K562 (cell line): ENCODE results near the gene FMN2. TPM values are rescaled to one million over a fixed set of nuclear protein-coding genes. Genes with fewer than 3 reads are reported as not detected.

Experiments used
- ATAC-seq: fragments of 200-7000 bp; cut with Tn5 transposase; 3 replicates; pipeline ENCODE4 v1.9.1; 2020; ENCODE audit warnings: moderate library complexity
- BruUV-seq: library from RNA; stranded (reverse); fragments of 400-500 nt; replicated peaks from 2 replicates; lab custom pipeline; 2021; lab: Mats Ljungman, UMichigan
- CTCF ChIA-PET: fragments of 300-600 bp; formaldehyde crosslinking; extraction: SDS; loops from one replicate; lab custom pipeline; 2021; ENCODE audit warnings: low intra/inter-chr PET ratio; lab: Yijun Ruan, JAX
- POLR2A ChIA-PET: fragments of 300-600, 350-650 bp; sonication (Branson Sonifier 250); formaldehyde crosslinking; extraction: SDS; loops from one replicate; lab custom pipeline; 2021; ENCODE audit warnings: antibody characterized with exemption, inconsistent platforms; lab: Yijun Ruan, JAX
- DNase-seq, 4 experiments: peaks; one replicate each; pipeline versions ENCODE4 v3.0.0 to v3.0.0-alpha.2; 2011 to 2018; ENCODE audit warnings: low spot score in 3 of 4, mixed read lengths in 3 of 4; ENCODE audit errors: extremely low read depth in 1 of 4
- FAIRE-seq: peaks from 2 replicates; lab custom pipeline; 2011; peaks lifted over from hg19 to GRCh38; lab: Jason Lieb, UNC
- H2AFZ ChIP-seq: 2 replicates; pipeline ENCODE4 v1.6.0; 2011; ENCODE audit warnings: low read depth, low read length, control low read depth, inconsistent platforms
- H3K27ac ChIP-seq: fragments of 200-600 bp; 3 replicates; pipeline ENCODE4 v1.8.0; 2011; ENCODE audit warnings: low read depth, mild to moderate bottlenecking, control low read depth, inconsistent platforms, low read length, moderate library complexity, mixed read lengths; ENCODE audit errors: extremely low read depth
- H3K27me3 ChIP-seq, 2 experiments: fragments of 300-600 bp in 1 of 2; 2 replicates in 1 of 2; 3 replicates in 1 of 2; pipeline versions ENCODE4 v1.6.0 to v1.8.0; 2011; ENCODE audit warnings: inconsistent platforms in 2 of 2, low read length in 2 of 2, mild to moderate bottlenecking in 1 of 2, mixed read lengths in 1 of 2, moderate library complexity in 1 of 2; ENCODE audit not compliant: control insufficient read depth in 2 of 2, insufficient read depth in 2 of 2
- H3K36me3 ChIP-seq: fragments of 300-600 bp; 3 replicates; pipeline ENCODE4 v1.8.0; 2011; ENCODE audit warnings: mild to moderate bottlenecking, low read length, inconsistent platforms; ENCODE audit not compliant: control insufficient read depth, insufficient read depth
- H3K4me1 ChIP-seq, 2 experiments: fragments of 200-600 bp in 1 of 2; replicated peaks in 1 of 2; 2 replicates in 1 of 2; 3 replicates in 1 of 2; pipeline versions ENCODE4 v1.5.1 to v1.8.0; 2011; ENCODE audit warnings: inconsistent platforms in 2 of 2, low read length in 2 of 2, mild to moderate bottlenecking in 1 of 2, mixed read lengths in 1 of 2, moderate library complexity in 1 of 2; ENCODE audit not compliant: control insufficient read depth in 2 of 2, insufficient read depth in 2 of 2
- H3K4me2 ChIP-seq: 2 replicates; pipeline ENCODE4 v1.6.1; 2011; ENCODE audit warnings: low read length, control low read depth, inconsistent platforms, mixed read lengths; ENCODE audit not compliant: insufficient read depth
- H3K4me3 ChIP-seq: fragments of 200-600 bp; sonication (generic), shearing (Covaris generic); 2 replicates; pipeline ENCODE4 v1.5.1; 2016; ENCODE audit warnings: control low read depth, inconsistent platforms
- H3K79me2 ChIP-seq: fragments of 200-600 bp; 3 replicates; pipeline ENCODE4 v1.8.0; 2011; ENCODE audit warnings: low read length, inconsistent platforms; ENCODE audit not compliant: control insufficient read depth, insufficient read depth
- H3K9ac ChIP-seq, 2 experiments: 2 replicates each; pipeline versions ENCODE4 v1.6.0 to v1.6.1; 2011; ENCODE audit warnings: low read depth in 2 of 2, low read length in 2 of 2, control low read depth in 1 of 2, inconsistent platforms in 1 of 2, mild to moderate bottlenecking in 1 of 2, mixed read lengths in 1 of 2; ENCODE audit not compliant: insufficient read depth in 1 of 2
- H3K9me1 ChIP-seq: one replicate; pipeline ENCODE4 v1.6.0; 2011; ENCODE audit warnings: inconsistent platforms, mild to moderate bottlenecking, low read length, moderate library complexity; ENCODE audit not compliant: control insufficient read depth, insufficient read depth
- H3K9me3 ChIP-seq: replicated peaks from 2 replicates; pipeline ENCODE4 v1.5.1; 2011; ENCODE audit warnings: low read depth, low read length, inconsistent platforms; ENCODE audit not compliant: control insufficient read depth, insufficient read depth
- H4K20me1 ChIP-seq: replicated peaks from 2 replicates; pipeline ENCODE4 v1.6.1; 2011; ENCODE audit warnings: low read length, inconsistent platforms, mixed read lengths; ENCODE audit not compliant: control insufficient read depth, insufficient read depth
- BHLHE40 ChIP-seq: IDR thresholded peaks from 2 replicates; pipeline ENCODE4 v1.6.1; 2011; ENCODE audit warnings: low read length, improper control_type of control experiment
- CBX3 ChIP-seq, 2 experiments: IDR thresholded peaks; 1 replicate in 1 of 2; 2 replicates in 1 of 2; pipeline ENCODE4 v1.6.1; 2012; ENCODE audit warnings: inconsistent platforms in 2 of 2, low read length in 2 of 2, borderline replicate concordance in 1 of 2, control low read depth in 1 of 2
- DLX4 ChIP-seq: fragments of 250-450 bp; sonication (Bioruptor Pico); IDR thresholded peaks from 2 replicates; pipeline ENCODE4 v1.6.1; 2021; ENCODE audit warnings: mild to moderate bottlenecking
- KHSRP ChIP-seq: fragments of 450-650 bp; IDR thresholded peaks from 2 replicates; pipeline ENCODE4 v1.6.1; 2017
- L3MBTL2 ChIP-seq: fragments of 450-650 bp; IDR thresholded peaks from 2 replicates; pipeline ENCODE4 v1.6.1; 2016; ENCODE audit warnings: mild to moderate bottlenecking, moderate library complexity
- MIER1 ChIP-seq: fragments of 450-650 bp; IDR thresholded peaks from 2 replicates; pipeline ENCODE4 v1.6.1; 2016; ENCODE audit warnings: antibody characterized with exemption, mild to moderate bottlenecking, low read depth
- MXI1 ChIP-seq: IDR thresholded peaks from 2 replicates; pipeline ENCODE4 v1.6.1; 2011; ENCODE audit warnings: low read depth, mild to moderate bottlenecking, improper control_type of control experiment, low read length
- NR3C1 ChIP-seq: sonication (generic); formaldehyde crosslinking; IDR thresholded peaks from 2 replicates; pipeline ENCODE4 v1.8.1; 2022; ENCODE audit warnings: missing genetic modification reagents
- RFX1 ChIP-seq: fragments of 450-650 bp; IDR thresholded peaks from 2 replicates; pipeline ENCODE4 v1.6.1; 2016; ENCODE audit warnings: mild to moderate bottlenecking, moderate library complexity
- SMAD2 ChIP-seq: fragments of 150-350 bp; IDR thresholded peaks from 2 replicates; pipeline ENCODE4 v1.6.1; 2014; ENCODE audit warnings: low read depth, mild to moderate bottlenecking, low read length
- SOX6 ChIP-seq: fragments of 450-650 bp; IDR thresholded peaks from 2 replicates; pipeline ENCODE4 v1.6.1; 2014; ENCODE audit warnings: mild to moderate bottlenecking
- THAP12 ChIP-seq: fragments of 250-450 bp; sonication (Bioruptor Pico); IDR thresholded peaks from 2 replicates; pipeline ENCODE4 v1.9.0; 2021; ENCODE audit warnings: mild to moderate bottlenecking, inconsistent platforms
- ZFPM2 ChIP-seq: fragments of 250-450 bp; sonication (Bioruptor Pico); IDR thresholded peaks from 2 replicates; pipeline ENCODE4 v1.5.1; 2022; ENCODE audit warnings: mild to moderate bottlenecking
- ZNF224 ChIP-seq: sonication (generic); formaldehyde crosslinking; IDR thresholded peaks from 2 replicates; pipeline ENCODE4 v1.8.0; 2022; ENCODE audit warnings: mild to moderate bottlenecking, missing genetic modification reagents
- ZNF253 ChIP-seq: fragments of 250-450 bp; sonication (Bioruptor Pico); conservative IDR thresholded peaks from 2 replicates; pipeline ENCODE4 v1.6.1; 2021; ENCODE audit warnings: mild to moderate bottlenecking
- ZNF785 ChIP-seq: fragments of 250-450 bp; sonication (Bioruptor Pico); IDR thresholded peaks from 2 replicates; pipeline ENCODE4 v1.4.0; 2020; ENCODE audit warnings: mild to moderate bottlenecking
- ZNF830 ChIP-seq: fragments of 250-450 bp; sonication (Bioruptor Pico); IDR thresholded peaks from 2 replicates; pipeline ENCODE4 v1.5.0; 2021; ENCODE audit warnings: mild to moderate bottlenecking
- WGBS: fragments of 100-300 bp; shearing (Covaris generic); methylation state at CpG from one replicate; pipeline ENCODE4 v1.1.6; 2016; ENCODE audit warnings: low coverage, mixed read lengths; ENCODE audit not compliant: insufficient coverage; ENCODE audit errors: missing lambda C conversion rate; 5-methylcytosine and 5-hydroxymethylcytosine counted together
- in situ Hi-C: fragments of 300-500 bp; cut with MboI; formaldehyde crosslinking; loops from 4 replicates; pipeline ENCODE4 v1.15.0; 2018; ENCODE audit warnings: inconsistent platforms, mixed read lengths
- intact Hi-C: fragments of 100-400 bp; cut with micrococcal nuclease; formaldehyde crosslinking; loops from 2 replicates; pipeline ENCODE4 v1.14.2; 2022
- polyA plus RNA-seq, 8 experiments: library from polyadenylated mRNA; depleted of rRNA in 4 of 8; stranded (reverse) in 5 of 8; unstranded in 3 of 8; fragments of >200 nt; fragmentation: Nextera tagmentation in 2 of 8; fragmentation: Illumina TruSeq in 1 of 8; extraction: Ambion mirVana in 2 of 8; extraction: Trizol in 1 of 8; gene quantifications; 2 replicates each; pipeline versions ENCODE4 v1.2.1 to v1.2.3, GENCODE V29; 2011 to 2014; ENCODE audit warnings: inconsistent platforms in 1 of 8, missing spikeins in 1 of 8
- total RNA-seq, 7 experiments: library from RNA; depleted of rRNA in 6 of 7; stranded (reverse); fragments of >200 nt in 6 of 7; fragmentation: Illumina TruSeq in 2 of 7; extraction: Trizol in 2 of 7; gene quantifications; 2 replicates each; pipeline versions ENCODE4 v1.2.1 to v1.2.3, GENCODE V29; 2011 to 2021; ENCODE audit warnings: low replicate concordance in 1 of 7

FMN2 gene
- total and polyA plus RNA-seq, 9 of the 15 experiments (the other 6 are each of a cell fraction or from before 2014, with no cell fraction given), result 0.15 to 0.45 (median 0.16) TPM; not detected in 3

GRCh38 chr1:240109130-240109529 is 17.4 kb downstream of the FMN2 start:
- Histone ChIP-seq H3K9ac (no peak overlapping the region), H2AFZ (no peak overlapping the region), H3K9me1 (no peaks in the 10 kb centered on the region), H3K27ac (no peak overlapping the region), H3K4me3 (no peak overlapping the region), H3K4me2 (no peak overlapping the region), H3K9me3 (no peaks in the 10 kb centered on the region), H3K79me2 (no peaks in the 10 kb centered on the region), H3K4me1 (no peaks in the 10 kb centered on the region), H3K36me3 (no peaks in the 10 kb centered on the region), H3K27me3 (no peaks in the 10 kb centered on the region), H4K20me1 (no peaks in the 10 kb centered on the region)
- FAIRE-seq (no peak), DNase-seq (no peak), ATAC-seq (no peak)
- TF ChIP-seq ZFPM2, result no peak
- no peak for TF ChIP-seq L3MBTL2
- CTCF ChIA-PET, result no interaction called here
- WGBS, result 0% methylated on average over 2 of the region's 2 CpGs
- no TSS peak for BruUV-seq
- intact Hi-C loops, result no loop called here
- in situ Hi-C loops, result no loop called here
- POLR2A ChIA-PET, result no interaction called here

- Histone ChIP-seq H3K9me3 (no peaks in the 10 kb centered on the region), H3K36me3 (no peaks in the 10 kb centered on the region), H3K27ac (no peak overlapping the region), H3K79me2 (no peaks in the 10 kb centered on the region), H3K9me1 (no peaks in the 10 kb centered on the region), H2AFZ (no peak overlapping the region), H3K4me3 (no peak overlapping the region), H4K20me1 (no peaks in the 10 kb centered on the region), H3K27me3 (no peaks in the 10 kb centered on the region), H3K4me1 (no peaks in the 10 kb centered on the region), H3K4me2 (no peak overlapping the region), H3K9ac (no peak overlapping the region)
- no TSS peak for BruUV-seq
- FAIRE-seq, result no peak
- intact Hi-C loops, result no loop called here
- ATAC-seq, result no peak
- CTCF ChIA-PET, result no interaction called here
- WGBS, result 0% methylated on average over 5 of the region's 5 CpGs
- in situ Hi-C loops, result no loop called here
- POLR2A ChIA-PET, result no interaction called here
- no peak for DNase-seq
- TF ChIP-seq THAP12, result no peak
- TF ChIP-seq ZNF224 (CRISPR knock-in tag), result no peak
- no peak for TF ChIP-seq ZNF830 (CRISPR knock-in tag)
- TF ChIP-seq BHLHE40, result no peak
- TF ChIP-seq DLX4, result no peak
- no peak for TF ChIP-seq MXI1
- no peak for TF ChIP-seq SMAD2
- TF ChIP-seq CBX3 (IDR thresholded peaks at IDR 0.05; ENCODE audit: borderline replicate concordance in 1 of 2, low read length in 2 of 2), result no peak
- TF ChIP-seq MIER1, result no peak
- no peak for TF ChIP-seq RFX1
- no peak for TF ChIP-seq ZNF785 (CRISPR knock-in tag)
- TF ChIP-seq ZNF253 (CRISPR knock-in tag), result no peak
- TF ChIP-seq SOX6, result no peak
- TF ChIP-seq KHSRP, result no peak
- TF ChIP-seq NR3C1 (CRISPR knock-in tag), result no peak
Measured at GRCh38 chr1:240109920-240110636, 18.4 kb downstream of the FMN2 start.
